Spleen (tissue), 7 donors: ENCODE data around the gene ARSG.

Experiments used
- POLR2AphosphoS5 ChIP-seq, 3 donors: sonication (generic); formaldehyde crosslinking; IDR thresholded peaks; one replicate each; pipeline ENCODE4 v1.5.1; 2017; ENCODE audit warnings: antibody characterized with exemption in 3 of 3
- TF ChIP-seq, protein P1 (sequence below), 11 experiments: fragments of 200-600 bp in 7 of 11; fragments of 450-650 bp in 4 of 11; sonication (generic) in 4 of 11; IDR thresholded peaks in 8 of 11; conservative IDR thresholded peaks in 3 of 11; 1 replicate in 7 of 11; 2 replicates in 4 of 11; pipeline versions ENCODE4 v1.4.0 to v1.8.0; 2016 to 2021; ENCODE audit warnings: antibody characterized with exemption in 11 of 11, inconsistent platforms in 4 of 11, mild to moderate bottlenecking in 1 of 11
- donor health status: DM: no; HTN: no; CAD: no; lungs with moderate emphysema.
- donor health status: DM: no; HTN: no; CAD: no.
- donor health status: DM: no; HTN: no; CAD: no.

DNA sequence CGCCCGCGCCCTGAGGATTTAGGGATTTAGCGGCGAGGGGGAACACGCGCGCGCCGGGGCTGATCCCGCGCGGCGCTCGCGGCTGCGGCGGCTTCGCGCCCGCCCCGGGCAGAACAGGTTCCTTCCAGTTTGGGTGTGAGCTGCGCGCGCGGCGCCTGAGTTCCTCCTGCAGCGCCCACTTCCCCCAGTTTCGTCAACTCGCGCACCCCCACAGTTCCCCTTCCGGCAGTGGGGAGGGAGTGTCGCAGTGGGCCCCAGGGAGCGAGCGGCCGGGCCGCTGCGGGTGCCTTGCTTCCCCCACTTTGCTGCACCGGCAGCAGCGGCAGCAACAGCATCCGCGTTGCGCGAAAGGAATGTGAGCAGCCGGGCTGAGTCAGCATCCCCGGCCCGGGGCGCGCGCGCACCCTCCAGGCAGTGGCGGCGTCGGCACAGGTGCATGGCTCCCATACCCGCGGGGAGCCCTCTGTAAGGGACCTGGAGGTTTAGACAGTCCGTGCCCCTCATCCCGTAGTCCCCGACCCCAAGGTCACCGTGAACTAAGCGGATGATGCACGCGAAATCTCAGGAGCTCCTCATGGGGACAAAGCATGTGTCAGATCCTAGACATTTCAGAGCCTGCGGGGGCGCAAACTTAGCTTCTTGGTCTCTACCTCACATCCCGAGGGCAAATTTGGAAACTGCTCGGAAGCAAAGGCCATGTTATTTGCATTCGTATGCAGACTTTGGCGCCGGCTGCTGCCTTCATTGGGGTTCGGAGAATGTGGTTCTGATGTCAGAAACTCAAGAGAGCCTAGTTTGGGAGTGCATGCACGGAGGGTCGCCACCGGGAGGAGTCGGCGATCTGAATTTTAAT is 767 bp downstream of the ARSG start:
- TF ChIP-seq, protein P1, sequence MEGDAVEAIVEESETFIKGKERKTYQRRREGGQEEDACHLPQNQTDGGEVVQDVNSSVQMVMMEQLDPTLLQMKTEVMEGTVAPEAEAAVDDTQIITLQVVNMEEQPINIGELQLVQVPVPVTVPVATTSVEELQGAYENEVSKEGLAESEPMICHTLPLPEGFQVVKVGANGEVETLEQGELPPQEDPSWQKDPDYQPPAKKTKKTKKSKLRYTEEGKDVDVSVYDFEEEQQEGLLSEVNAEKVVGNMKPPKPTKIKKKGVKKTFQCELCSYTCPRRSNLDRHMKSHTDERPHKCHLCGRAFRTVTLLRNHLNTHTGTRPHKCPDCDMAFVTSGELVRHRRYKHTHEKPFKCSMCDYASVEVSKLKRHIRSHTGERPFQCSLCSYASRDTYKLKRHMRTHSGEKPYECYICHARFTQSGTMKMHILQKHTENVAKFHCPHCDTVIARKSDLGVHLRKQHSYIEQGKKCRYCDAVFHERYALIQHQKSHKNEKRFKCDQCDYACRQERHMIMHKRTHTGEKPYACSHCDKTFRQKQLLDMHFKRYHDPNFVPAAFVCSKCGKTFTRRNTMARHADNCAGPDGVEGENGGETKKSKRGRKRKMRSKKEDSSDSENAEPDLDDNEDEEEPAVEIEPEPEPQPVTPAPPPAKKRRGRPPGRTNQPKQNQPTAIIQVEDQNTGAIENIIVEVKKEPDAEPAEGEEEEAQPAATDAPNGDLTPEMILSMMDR (IDR thresholded peaks at IDR 0.05 in 8 of 11, conservative IDR thresholded peaks at IDR 0.05 in 3 of 11) = peak in 5 of 11 experiments; percentile 12 to 59 (median 53)
- TF ChIP-seq POLR2AphosphoS5 (IDR thresholded peaks at IDR 0.05) = peak; percentile 93 to 98 (median 97)
